NCI-H1417 (cell line): Measurements from ENCODE around the gene GATA5.

Experiments used
- DNase-seq, 3 experiments: peaks; one replicate each; lab custom pipeline; 2025; lab: John Stamatoyannopoulos, UW

GATA5 gene

DNA sequence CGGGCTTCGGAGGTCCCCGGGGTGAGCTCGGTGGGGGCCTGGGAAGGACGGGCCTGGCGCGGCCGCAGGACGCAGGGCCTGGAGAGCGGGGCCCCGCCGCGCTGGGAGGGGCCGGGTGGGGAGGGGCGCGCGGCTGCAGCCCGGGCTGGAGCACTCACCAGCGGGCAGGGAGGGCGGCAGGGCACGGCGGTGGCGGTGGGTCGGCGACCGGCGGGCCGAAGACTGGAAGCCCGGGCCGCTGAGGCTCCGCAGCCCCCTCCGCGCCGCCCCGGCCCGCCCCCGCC, at the start of gene GATA5:
GATA5 (minus strand) TSS at position 224 of the 284 bp plus-strand sequence. CDS start 474 bp downstream, outside the sequence.
- no peak for DNase-seq

DNA sequence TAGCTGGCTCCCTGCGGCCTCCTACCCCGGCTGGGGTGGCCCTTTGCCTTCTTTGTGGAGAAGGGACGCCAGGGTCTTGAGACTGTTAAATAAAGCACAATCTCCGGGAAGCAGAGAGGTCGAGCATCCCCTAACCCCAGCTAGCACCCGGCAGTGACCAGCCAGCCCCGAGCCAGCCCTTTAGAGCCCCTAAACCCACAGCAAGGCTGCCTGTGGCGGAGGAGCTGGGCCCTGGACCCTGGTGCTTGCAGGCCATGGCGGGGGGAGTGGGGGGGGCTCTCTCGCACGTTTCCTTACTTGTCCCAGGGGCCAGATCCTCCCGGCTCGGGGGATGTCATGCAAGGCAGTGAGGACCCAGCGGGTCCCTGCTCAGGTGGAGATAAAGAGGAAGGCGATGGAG, 49.2 kb upstream of the GATA5 start:
- DNase-seq: no peak

DNA sequence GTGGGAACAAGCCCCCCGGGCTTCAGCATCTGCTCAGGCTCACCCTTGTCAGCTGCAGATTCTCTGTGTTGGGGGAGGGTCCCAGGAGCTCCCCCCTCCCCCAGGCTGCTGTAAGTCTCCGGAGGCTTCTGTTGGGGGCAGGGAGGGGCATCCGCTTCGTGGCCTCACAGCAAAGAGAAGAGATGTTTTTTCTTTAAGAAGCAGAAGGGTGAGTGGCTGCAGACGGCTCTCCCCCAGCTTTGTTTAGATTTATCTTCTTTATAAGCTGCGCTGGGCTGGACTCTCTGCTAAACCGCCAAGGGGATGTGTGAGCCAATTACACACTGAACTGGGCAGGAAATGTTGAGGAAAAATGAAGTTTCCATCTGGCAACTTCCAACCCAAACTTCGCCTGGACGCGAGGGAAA, 48.7 kb upstream of the GATA5 start:
- DNase-seq: no peak

- no peak for DNase-seq
These were observed 47.8 kb upstream of the GATA5 start for GRCh38 chr20:62523473-62524203.

GRCh38 chr20:62522748-62523396, 47.1 kb upstream of the GATA5 start:
- DNase-seq: no peak

- no peak for DNase-seq
These were observed 44.0 kb upstream of the GATA5 start for GRCh38 chr20:62519826-62520225.

- no peak for DNase-seq
These were observed 43.1 kb upstream of the GATA5 start for GRCh38 chr20:62518911-62519310.

DNA sequence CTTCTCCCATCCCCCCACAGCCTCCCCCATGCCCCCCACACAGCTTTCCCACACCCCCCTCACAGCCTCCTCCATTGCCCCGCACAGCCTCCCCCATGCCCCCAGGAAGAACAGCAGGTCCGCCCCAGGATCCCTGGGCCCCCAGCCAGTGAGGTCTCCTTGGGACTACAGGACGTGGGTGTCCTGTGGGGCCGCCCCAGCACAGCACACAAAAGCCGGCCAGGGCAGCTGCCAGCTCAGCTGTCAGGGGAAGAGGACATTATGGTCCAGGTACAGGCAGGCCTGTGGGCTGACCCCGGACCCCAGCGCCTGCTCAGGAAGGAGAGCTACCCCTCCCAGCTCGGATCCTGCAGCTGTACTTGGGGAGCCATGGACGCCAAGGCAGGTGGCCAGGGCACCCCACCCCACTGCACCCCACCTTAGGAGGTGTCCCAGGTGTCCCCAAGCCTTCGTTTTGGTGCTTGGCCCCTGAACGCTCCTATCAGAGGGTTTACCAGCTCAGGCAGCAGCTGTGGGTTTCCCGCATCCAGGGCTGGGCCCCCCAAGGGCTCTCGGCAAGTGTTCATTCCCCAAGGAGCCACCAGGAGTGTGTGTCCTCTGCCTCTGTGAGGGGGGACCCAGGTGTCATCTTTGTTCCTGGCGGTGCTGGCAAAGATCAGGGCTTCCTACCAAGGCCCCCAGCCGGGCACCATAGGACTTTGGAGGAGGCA, 42.3 kb upstream of the GATA5 start:
- no peak for DNase-seq

GRCh38 chr20:62517168-62517567, 41.4 kb upstream of the GATA5 start:
- no peak for DNase-seq

DNA sequence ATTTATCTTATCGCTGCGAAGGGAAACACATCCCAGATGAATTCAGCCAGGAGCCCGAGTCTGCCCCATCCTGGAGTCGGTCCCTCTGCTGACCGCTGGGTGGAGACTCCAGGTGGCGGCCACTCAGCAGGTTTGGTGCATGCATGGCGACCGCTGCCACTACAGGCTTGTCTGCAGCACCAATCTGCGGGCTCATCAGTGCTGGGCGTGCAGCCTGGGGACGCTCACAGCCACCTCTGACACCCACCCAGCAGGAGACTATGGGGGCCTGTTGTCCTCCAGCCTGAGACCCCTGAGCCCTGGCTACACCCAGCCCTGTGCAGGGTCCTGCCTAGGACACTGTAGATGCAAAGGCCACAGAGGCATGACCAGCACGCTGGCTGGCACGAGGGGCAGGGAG, 40.5 kb upstream of the GATA5 start:
- DNase-seq: peak in 1 of 3 experiments; percentile 42

DNA sequence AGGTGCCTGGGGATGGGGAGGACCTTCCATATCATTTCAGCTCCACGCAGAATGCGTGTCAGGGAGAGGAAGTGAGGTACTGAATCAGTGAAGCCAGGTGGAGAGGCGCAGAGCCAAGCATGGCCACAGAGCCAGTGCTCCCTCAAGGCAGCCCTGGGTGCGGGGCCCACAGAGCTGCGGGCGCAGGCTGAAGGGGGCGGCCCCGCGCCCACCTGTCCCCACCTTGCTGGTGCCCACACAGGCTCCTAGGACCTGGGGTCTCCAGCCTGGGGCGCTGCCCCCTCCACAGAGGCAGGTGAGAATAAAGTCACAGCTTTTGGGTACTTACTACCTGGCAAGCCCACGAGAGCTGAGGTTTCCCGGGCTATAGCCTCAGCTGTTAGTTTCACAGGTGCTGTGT, 40.0 kb upstream of the GATA5 start:
- DNase-seq: no peak

DNA sequence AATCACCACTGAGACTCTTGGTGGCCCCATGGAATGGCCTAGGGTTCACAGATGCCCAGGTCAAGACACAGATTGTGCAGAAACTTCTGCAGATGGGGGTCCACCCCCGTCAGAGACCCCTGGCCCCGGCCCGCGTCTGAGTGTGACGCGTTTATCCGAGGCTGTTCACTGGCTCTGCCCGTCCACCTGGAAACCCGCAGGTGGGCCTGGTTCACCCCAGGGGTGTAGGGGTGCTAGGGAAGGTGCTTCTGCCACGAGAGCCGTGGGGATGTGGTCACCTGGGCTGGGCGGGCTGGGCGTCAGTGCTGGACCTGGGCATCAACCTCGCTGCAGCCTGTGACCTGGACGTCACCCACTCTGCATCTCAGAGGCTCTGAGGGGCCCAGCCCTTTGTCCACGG, 39.5 kb upstream of the GATA5 start:
- DNase-seq: no peak

- no peak for DNase-seq
These were observed 38.2 kb upstream of the GATA5 start for GRCh38 chr20:62513991-62514390.

GRCh38 chr20:62511915-62512610, 36.3 kb upstream of the GATA5 start:
- peak; percentile 39 to 75 (median 53) for DNase-seq

GRCh38 chr20:62511300-62511914, 35.6 kb upstream of the GATA5 start:
- DNase-seq: no peak

GRCh38 chr20:62508641-62509051, 32.9 kb upstream of the GATA5 start:
- DNase-seq: peak in 1 of 3 experiments; percentile 23

GRCh38 chr20:62507991-62508640, 32.3 kb upstream of the GATA5 start:
- DNase-seq: no peak

- no peak for DNase-seq
These were observed 31.5 kb upstream of the GATA5 start for GRCh38 chr20:62507323-62507722.

DNA sequence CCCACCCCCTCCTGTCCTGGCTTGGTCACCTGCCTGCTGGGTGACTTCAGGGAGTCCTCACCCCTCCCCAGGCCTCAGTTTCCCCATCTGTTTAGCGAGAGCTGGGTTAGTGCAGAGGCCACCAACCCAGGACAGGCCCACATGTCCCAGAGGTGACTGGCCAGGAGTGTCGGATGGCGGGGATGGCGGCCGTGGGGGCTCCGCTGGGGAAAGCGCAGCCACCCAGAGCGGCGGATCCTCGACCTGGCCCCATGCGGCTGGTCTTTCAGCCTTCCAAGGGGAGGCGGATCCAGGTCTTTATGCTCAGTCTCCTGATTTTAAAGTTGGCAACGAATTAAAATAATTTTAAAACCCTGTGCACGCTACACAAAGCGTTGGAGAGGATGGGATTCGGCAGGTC, 31.0 kb upstream of the GATA5 start:
- no peak for DNase-seq

GRCh38 chr20:62506087-62506486, 30.3 kb upstream of the GATA5 start:
- no peak for DNase-seq

GRCh38 chr20:62505337-62506045, 29.7 kb upstream of the GATA5 start:
- no peak for DNase-seq
